AG09309 (cell line): ENCODE data around the gene RPAP3.

Experiments
- DNase-seq: peaks from one replicate; pipeline ENCODE4 v3.0.0-alpha.2; 2010; ENCODE audit warnings: low read depth
- H3K4me3 ChIP-seq: 2 replicates; pipeline ENCODE4 v1.5.1; 2011; ENCODE audit warnings: mild to moderate bottlenecking, low read depth, low read length, moderate library complexity; ENCODE audit not compliant: control insufficient read depth
- CTCF ChIP-seq: IDR thresholded peaks from 2 replicates; pipeline ENCODE4 v1.5.1; 2011; ENCODE audit warnings: mild to moderate bottlenecking, low read depth, low read length, inconsistent platforms; ENCODE audit not compliant: insufficient read depth, control insufficient read depth; ENCODE audit errors: missing control alignments

Gene RPAP3

GRCh38 chr12:47744005-47744651 is 38.3 kb upstream of the RPAP3 start:
- peak; percentile 35 for TF ChIP-seq CTCF
- no peak for DNase-seq
- no peak overlapping the region for H3K4me3 ChIP-seq

GRCh38 chr12:47743311-47743860 is 37.6 kb upstream of the RPAP3 start:
- TF ChIP-seq CTCF = no peak
- DNase-seq = no peak
- no peak overlapping the region for H3K4me3 ChIP-seq

GRCh38 chr12:47742253-47742825 is 36.5 kb upstream of the RPAP3 start:
- H3K4me3 ChIP-seq = no peak overlapping the region
- no peak for DNase-seq
- peak; percentile 96 for TF ChIP-seq CTCF

GRCh38 chr12:47741340-47741703 is 35.5 kb upstream of the RPAP3 start:
- no peak for TF ChIP-seq CTCF
- H3K4me3 ChIP-seq = no peak overlapping the region
- no peak for DNase-seq

GRCh38 chr12:47740606-47741339 is 34.9 kb upstream of the RPAP3 start:
- DNase-seq = no peak
- no peak overlapping the region for H3K4me3 ChIP-seq
- TF ChIP-seq CTCF = no peak

- TF ChIP-seq CTCF = no peak
- no peak for DNase-seq
- no peak overlapping the region for H3K4me3 ChIP-seq
Observed at GRCh38 chr12:47739979-47740378, 34.1 kb upstream of the RPAP3 start.
